CD4-positive, alpha-beta T cell treated with Interleukin-6 at 100 ng/mL for 8 hours (primary cell): ENCODE results near the gene PKM.
"Not testable (repeated sequence)": the region's sequence is repeated elsewhere in the genome, so short reads cannot be mapped to it uniquely, and the experiment has no call there.

ENCODE experiments used
- DNase-seq: peaks from one replicate; pipeline ENCODE4 v3.0.0-alpha.2; 2020; ENCODE audit warnings: mixed read lengths, low spot score

The PKM gene

DNA sequence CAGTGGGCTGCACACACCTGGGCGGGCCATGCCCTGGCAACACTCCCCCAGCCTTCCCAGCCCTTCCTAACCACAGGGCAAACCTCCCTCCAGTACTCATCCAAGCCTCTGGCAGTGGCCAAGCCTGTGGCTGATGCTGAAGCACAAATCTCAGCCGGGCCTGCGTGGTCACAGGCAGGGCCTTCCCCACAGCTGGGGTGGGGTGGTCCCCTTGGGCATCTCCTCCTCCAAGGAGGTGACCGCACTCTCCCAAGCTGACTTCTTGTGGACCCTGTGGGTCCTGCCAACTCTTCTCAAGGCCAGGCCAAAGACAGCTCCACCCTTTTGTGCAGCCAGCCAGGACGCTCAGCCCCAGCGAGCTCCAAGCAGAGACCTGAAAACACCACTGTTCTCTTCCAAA is 54.8 kb downstream of the PKM start:
- DNase-seq = no peak

DNA sequence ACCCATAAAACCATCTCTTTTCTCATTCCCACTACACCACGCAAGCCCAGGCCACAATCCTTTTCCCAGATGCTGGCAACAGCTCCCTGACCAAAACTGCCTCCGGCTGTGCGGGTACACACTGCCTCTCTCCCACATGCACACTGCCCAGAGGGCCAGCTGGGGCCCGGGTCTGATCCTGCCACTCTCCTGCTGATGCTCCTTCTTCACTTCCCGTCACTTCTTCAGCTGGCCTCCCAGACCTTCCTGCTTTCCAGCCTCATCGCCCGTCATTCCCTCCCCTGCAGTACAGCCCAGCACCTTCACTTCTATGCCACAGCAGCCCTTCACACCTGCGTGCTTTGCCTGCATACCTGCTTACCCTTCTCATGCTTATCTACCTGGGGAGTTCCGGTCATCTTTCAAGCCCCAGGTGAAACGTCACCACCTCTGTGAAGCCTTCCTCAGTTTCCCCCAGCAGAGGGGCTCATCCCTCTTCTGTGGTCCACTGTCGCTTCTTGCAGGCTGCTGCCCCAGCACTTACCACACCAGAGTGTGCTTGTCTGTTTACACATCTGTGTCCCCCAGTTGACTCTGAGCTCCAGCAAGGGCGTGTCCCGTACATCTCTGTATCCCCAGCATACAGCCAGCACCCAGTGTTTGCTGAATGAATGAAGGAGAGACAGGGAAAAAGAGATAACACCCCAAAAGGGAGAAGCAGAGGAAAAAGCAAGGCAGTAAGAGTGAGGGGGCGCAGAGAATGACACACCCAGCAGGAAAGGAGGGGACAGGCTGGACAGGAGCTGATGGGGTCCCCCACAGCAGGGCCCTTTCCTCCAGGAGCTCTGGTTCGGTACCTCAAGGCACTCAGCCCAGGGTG is 55.6 kb downstream of the PKM start:
- no peak for DNase-seq

DNA sequence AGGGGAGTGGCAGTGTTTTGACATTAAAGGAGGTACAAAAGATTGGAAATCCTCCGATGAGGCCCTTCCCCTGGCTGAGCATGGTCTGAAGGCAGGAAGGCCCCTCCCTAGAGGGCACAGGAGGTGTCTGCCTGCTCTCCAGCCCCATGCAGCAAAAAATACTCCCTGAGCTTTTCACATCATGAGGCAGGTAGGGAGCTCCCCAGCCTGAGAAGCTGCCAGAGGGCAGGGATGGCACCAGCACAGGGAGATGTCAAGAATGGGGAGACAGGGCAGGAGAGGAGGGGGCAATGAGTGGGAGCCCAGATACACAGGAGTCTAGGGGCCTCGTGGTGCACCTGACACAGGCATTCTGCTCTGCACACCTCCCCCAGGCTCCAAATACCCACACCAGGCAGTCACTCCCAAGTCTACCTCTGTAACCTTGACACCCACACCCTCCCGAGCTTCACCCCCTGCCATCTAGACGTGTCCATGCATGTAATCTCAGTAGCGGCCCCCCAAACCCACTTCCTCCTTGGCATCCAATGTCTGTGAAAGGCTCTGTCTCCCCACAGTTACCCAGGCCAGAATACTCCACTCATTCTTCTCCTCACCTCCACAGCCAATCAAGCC is 56.3 kb downstream of the PKM start:
- DNase-seq = no peak

DNA sequence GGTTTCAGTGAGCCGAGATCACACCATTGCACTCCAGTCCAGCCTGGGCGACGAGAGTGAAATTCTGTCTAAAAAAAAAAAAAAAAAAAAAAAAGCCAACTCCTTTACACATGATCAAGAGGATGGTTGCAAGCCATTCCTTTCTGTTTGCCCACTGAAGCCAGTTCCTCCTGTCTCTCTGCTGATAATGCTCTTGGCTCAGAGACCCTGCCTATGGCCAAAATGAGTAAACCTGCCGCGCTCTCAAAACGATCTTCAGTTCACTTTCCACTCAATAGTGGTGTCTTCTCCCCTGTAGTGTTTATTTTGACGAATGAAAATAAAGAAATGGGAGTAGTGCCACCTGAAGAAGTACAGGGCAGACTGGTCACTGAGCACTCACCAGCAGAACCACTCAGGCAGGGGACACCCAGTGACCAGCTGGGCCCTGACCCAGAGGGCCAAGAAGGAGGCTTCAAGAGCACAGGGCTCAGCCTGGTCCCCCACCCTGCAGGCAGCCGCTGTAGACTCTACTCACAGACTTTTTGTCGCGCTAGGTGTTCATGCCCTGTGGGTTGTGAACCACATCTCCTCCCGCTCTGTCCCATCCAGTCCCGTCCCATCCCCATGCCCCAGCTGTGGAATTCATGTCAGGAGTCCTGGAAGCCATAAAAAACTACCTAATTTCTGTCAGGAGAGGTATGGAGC is 57.0 kb downstream of the PKM start:
- DNase-seq = no peak

DNA sequence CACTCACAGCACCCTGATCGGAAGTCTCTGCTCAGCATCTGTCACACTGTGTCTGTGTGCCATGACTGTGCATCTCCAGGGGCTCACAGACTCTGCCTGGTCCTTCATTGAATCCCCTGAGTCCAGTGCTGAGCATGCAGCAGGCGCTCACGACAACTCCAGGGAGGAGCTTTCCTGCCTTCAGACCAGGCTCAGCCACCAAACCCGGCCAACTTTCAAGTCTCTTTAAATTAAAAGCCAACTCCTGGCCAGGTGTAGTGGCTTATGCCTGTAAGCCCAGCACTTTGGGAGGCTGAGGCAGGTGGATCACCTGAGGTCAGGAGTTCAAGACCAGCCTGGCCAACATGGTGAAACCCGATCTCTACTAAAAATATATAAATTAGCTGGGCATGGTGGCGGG is 57.6 kb downstream of the PKM start:
- no peak for DNase-seq

DNA sequence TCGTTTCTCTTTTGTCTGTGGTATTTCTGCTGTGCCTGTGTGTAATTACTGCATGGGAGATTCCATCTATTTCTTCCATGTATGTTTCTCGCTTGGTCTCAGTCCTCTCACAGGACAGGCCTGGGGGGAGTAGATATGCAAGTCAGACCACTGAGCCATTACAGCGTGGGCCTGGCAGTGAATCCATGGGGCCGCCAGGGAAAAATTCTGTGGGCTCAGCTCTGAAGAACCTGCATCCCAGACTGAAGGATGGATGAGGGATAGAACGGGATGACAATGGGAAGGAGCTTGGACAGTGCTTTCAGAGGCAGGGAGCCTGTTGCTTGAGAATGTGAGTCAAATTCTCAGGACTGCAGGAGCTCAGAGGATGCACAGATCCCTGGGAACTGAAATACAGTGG is 58.2 kb downstream of the PKM start:
- no peak for DNase-seq

DNA sequence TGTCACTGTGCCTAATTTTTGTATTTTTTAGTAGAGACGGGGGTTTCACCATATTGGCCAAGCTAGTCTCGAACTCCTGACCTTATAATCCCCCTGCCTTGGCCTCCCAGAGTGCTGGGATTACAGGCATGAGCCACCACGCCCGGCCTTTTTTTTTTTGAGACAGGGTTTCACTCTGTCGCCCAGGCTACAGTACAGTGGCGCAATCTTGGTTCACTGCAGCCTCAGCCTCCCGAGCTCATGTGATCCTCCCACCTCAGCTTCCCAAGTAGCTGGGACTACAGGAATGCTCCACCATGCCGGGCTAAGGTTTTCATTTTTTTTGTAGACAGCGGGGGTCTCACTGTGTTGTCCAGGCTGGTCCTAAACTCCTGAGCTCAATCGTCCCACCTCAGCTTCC is 59.0 kb downstream of the PKM start:
- not testable (repeated sequence) for DNase-seq

DNA sequence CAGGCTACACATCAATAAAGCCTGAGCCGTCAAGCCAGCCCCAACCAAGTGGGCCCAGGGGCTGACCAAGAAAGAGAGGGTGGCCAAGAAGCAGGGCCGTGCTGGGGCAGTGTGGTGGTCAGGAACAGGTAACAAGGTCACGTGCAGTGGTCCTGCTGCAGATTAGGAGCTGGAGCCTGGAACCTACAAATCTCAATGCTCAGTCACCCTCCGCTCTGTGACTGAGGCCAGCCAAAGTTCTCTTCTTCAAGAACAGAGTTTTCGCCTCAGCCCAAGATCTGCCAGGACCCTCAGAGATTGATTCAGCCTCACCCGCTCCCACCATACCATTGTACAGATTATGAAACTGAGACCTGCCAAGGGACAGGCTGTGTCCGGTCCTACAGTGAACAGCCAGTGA is 60.3 kb downstream of the PKM start:
- no peak for DNase-seq

DNA sequence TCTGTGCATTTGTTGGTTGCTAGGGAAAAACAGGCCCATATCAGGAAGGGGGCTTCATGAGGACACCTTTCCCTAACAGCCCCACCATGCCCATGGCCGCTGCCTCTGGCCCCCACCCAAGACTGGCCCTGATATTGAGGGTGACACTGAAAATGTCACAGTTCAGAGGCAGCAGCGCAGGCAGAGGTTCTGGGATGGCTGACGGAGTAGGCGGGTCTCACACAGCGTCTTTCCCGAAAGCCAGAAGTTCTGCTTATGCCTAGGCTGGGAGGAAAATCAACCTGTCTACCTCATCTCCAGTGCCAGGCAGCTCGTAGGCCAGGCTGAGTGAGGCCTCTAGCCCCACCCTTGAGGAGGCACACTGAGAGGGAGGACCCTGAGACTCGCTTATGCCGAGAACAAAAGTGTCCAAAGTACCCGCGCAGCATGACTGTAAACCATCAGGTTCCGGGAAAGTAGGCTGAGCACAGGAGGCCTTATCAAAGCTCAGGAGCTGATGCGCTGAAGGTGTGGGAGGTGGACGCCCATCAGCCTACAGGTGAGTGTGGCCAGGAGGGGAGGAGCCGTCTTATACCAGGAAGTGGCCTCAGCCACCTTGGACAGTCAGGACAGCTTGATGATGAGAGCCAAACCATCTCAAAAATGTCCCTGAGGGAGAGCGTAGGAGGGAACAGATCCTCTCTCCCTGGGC is 60.9 kb downstream of the PKM start:
- DNase-seq = no peak

DNA sequence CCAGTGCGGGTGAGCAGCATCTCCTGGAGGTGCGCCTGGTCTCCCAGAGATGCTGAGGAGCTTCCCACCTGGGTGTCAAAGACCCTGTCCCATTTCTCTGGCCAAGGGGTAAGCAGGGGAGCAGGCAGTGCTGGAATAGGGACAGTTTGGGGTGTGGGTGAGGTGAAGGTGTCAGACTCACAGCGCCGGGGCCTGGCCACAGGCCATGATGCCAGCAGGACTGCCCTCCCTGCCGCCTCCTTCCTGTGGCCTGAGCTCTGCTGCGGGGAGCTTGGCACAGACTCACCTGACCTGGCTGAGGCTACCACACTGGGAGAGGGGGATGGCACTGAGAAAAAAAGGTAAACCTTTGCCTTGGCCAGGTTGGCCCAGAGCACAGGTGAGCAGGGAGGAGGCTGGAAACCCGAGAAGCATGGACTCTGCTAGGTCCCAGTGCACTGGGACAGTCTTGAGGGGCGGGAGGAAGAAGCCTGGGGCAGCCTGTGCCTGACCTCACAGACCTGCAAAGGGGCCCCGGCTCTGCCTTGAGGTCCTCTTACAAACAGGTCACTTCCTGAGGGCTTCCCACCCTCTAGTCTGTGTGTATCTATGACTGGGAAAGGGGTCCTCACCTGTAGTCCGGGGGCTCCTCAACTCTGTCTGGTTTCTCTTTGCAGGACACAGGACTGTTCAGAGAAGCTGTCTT is 61.6 kb downstream of the PKM start:
- no peak for DNase-seq

DNA sequence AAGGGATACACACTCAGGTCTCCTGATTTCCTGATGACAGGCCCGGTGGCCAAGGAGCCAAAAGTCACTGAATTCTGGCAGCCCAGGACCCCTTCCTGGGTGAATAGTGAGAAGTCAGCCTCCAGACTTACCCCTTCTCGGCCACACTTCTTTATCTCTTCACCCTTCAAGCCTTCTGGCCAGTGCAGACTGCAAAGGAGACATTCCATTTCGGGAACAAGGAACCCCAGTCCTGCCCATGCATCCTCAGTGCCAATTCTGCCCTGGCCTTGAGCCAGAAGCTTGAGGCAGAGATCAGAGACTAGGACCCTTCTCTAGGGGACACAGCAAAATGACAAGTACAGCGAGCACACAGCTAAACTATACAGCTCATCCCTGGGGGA is 62.2 kb downstream of the PKM start:
- DNase-seq = no peak

DNA sequence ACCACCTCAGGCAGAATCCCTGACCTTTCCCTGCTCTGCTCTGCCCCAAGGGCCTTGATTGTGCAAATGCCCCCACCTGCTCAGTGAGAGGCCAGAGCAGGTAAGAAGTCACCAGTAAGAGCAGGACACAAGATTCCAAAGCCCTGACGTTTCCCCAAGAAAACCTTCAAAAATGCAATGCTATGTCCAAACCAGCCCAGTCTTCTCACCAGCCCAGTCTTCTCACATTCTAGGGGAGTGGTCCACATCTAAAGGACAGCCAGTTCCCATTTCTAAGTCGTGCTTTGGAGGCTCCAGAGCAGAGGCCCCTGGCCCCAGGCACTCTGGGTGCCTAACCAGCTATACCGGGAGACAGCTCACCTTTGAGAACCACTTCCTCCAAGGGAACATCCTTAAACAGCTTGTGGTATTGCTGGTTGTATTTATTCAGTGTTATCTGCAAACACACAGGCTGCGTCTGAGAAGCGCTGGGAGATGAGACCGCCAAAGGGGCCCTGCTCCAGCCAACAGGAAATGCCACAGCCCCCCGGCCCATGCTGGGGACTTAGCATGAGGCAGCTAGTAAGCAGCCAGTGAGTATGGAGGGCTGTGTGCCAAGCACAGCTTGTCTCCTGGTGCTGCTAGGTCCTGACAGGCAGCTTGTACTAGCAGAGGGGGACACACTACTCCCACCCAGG is 62.7 kb downstream of the PKM start:
- DNase-seq = no peak

DNA sequence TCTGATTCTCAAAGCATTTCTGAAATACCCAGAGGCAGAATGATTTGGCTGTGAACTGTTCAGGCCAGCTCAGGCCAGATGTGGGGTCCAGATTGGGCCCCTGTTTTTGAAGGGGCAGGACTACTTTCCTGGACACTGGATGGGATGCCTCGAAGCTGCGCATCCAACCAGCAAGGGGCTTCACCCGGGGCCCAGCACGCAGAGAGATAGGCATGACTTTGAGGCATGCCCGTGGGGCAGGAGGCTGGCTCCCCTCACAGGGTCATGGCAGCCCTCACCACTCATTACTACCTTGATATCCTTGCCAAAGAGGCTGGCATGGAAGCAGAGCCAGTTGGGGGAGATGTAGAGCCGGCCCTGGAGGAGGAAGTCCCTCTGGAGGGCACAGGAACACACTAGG is 63.5 kb downstream of the PKM start:
- DNase-seq = no peak

DNA sequence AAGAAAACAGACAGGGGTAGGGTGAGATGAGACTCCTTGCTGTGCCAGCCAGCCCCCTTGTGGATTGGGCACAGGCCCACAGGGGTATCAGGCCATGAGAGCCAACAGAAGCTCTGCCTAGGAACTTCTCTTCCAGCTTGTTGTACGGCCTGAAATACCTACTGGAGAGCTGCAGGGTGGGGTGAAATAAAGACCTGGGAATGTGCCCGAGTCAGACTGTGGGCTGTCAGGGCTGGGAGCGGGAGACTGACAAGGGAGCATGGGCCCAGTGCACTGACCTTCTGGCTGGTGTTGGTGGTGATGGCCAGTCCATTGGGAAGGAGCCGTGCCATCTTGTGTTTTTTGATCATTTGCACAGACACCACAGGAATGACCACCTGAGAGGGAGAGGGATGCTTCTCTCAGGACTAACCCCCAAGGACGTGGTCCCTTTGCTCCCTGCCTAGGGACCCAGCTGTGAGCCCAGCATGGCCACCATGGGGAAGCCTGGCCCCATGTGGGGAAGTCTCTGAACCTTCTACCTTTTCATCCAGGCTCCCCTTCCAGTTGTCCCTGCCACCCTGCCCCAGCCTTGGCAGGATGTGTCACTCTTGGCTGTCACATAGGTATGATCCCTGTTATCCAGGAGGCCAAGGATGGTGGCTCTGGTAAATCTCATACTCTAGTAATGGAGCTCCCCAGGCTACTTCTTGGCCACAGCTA is 64.1 kb downstream of the PKM start:
- DNase-seq = no peak

DNA sequence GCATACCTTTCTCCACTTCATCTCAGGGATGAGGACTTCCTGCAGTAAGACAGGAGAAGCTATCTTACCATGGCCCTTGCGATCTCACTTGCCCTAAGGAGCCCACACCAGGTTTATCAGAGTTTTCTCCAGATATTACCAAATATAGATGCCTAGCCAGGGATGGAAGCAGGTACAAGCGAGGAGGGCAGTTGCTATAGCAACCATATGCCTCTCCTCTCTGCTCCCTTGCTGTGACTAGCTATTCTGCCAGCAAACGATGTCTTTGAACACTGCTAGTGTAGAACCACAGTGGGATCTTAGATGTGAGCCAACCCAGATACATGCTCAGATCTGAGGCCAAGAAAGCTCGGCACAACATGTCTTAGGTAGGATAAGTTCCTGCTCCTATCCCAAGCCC is 67.3 kb downstream of the PKM start:
- no peak for DNase-seq

DNA sequence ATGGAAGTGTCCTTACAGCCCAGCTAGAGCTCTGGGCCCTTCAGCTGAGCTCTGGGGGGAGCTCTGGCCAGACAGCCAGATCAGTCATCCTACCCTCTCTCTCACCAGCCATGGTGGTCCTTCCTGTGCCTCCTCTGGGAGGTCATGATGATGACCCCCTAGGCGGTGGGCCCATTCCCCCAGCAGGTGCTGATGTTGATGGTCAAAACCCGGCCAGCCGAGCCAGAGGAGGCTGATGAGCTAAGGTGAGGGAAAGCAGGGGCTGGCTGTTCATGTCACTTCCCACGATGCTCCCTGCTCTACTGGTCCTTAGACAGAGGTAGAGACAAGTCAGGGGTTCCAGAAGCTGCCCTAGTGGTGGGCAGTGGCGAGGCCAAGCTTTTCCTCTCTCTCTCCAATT is 68.4 kb downstream of the PKM start:
- DNase-seq = no peak

DNA sequence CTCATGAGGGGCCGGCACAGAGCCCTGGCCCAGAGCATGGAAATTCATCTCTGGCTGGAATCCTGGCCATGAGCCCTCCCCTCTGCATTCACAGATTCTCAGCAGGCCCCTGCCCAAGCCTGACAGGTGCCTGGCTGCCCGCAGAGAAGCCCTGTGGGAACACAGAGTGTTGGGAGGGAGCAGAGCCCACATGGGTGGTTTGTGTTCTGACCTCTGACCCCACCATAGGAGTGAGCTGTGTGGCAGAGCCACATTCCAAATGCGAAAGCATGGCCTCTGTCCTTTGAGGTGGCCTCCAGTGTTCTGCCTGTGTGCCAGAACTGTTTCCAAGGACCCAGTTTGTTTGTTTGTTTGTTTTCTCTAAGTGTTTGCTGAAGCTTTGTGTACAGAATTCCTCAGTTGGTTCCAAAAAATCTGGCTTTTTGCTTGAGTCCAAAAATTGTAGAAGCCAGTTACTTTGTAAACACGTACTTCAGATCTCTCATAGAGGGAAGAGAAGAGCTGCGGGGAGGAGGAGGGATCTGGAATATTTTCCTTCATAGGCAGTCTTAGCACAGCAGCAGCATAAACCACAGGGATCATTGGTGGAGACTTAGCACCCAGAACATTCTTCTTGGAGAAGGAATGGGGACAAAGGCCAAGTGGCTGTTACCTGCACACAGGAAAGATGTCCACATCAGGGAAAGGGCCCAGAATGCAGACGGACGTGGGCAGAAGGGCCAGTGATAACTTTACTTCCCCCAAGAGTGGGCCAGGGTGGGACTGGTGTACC is 69.4 kb downstream of the PKM start:
- no peak for DNase-seq

DNA sequence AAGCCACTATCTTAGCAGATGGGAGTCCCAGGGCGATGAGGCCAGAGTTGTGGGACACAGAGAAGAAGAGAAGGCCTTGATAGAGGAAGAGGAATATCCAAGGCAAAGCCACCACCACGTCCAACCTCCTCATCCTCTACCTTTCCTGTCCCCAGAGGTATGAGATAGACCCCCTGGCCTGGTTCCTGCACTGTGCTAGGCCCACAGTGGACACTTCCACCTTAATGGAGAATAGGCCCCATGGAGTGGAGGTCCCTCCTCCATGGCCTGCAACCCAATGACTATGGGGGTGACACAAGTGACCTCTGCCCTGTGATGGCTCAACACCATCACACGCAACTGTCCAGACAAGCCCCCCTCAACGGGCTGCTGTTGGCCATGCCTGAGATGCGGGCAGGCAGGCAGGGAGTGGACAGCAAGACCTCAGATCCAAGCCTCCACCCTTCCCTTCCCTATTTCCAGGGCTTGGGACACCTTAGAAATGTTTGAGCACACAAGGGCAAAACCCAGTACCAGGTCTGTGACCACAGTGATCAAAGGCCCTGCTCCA is 70.2 kb downstream of the PKM start:
- no peak for DNase-seq

DNA sequence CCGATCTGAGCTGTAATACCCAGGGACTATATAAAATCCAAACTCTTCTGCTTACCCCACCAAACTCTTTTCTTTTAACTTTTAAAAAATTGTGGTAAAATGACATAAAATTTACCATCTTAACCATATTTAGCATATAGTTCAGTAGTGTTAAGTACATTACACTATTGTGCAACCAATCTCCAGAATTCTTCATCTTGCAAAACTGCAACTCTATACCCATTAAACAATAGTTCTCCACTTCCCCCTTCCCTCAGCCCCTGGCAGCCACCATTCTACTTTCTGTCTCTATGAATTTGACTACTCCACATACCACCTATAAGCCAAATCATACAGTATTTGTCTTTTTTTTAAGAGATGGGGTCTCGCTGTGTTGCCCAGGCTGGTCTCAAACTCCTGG is 74.1 kb downstream of the PKM start:
- no peak for DNase-seq
